Glomerular visceral epithelial cell (primary cell): ENCODE results near the gene KCNMB1.
"Not testable (repeated sequence)": the region's sequence is repeated elsewhere in the genome, so short reads cannot be mapped to it uniquely, and the experiment has no call there.

Experiments
- DNase-seq: peaks from one replicate; pipeline ENCODE4 v3.0.0-alpha.2; 2016; ENCODE audit errors: extremely low spot score

KCNMB1 gene

GRCh38 chr5:170376526-170376925 lies 12.6 kb downstream of the KCNMB1 start:
- DNase-seq, result not testable (repeated sequence)

- no peak for DNase-seq
Measured at GRCh38 chr5:170375283-170375682, 13.9 kb downstream of the KCNMB1 start.

- no peak for DNase-seq
Measured at GRCh38 chr5:170372971-170373370, 16.2 kb downstream of the KCNMB1 start.

GRCh38 chr5:170368586-170368985 lies 20.6 kb downstream of the KCNMB1 start:
- no peak for DNase-seq

GRCh38 chr5:170366276-170366675 lies 22.9 kb downstream of the KCNMB1 start:
- no peak for DNase-seq

- DNase-seq, result no peak
Measured at GRCh38 chr5:170365831-170366230, 23.3 kb downstream of the KCNMB1 start.

- DNase-seq, result no peak
Measured at GRCh38 chr5:170365011-170365410, 24.2 kb downstream of the KCNMB1 start.

GRCh38 chr5:170363671-170364070 lies 25.5 kb downstream of the KCNMB1 start:
- no peak for DNase-seq

- DNase-seq, result no peak
Measured at GRCh38 chr5:170362656-170363055, 26.5 kb downstream of the KCNMB1 start.

- no peak for DNase-seq
Measured at GRCh38 chr5:170362102-170362501, 27.1 kb downstream of the KCNMB1 start.

- DNase-seq, result no peak
Measured at GRCh38 chr5:170361616-170362015, 27.6 kb downstream of the KCNMB1 start.

GRCh38 chr5:170361116-170361515 lies 28.1 kb downstream of the KCNMB1 start:
- no peak for DNase-seq

- no peak for DNase-seq
Measured at GRCh38 chr5:170360709-170361108, 28.5 kb downstream of the KCNMB1 start.

- DNase-seq, result no peak
Measured at GRCh38 chr5:170357955-170358444, 31.2 kb downstream of the KCNMB1 start.

GRCh38 chr5:170355601-170356098 lies 33.5 kb downstream of the KCNMB1 start:
- no peak for DNase-seq

GRCh38 chr5:170353961-170354360 lies 35.2 kb downstream of the KCNMB1 start:
- no peak for DNase-seq

GRCh38 chr5:170353011-170353761 lies 36.0 kb downstream of the KCNMB1 start:
- no peak for DNase-seq

- DNase-seq, result no peak
Measured at GRCh38 chr5:170348137-170348633, 41.0 kb downstream of the KCNMB1 start.

- DNase-seq, result no peak
Measured at GRCh38 chr5:170347022-170347567, 42.1 kb downstream of the KCNMB1 start.

- no peak for DNase-seq
Measured at GRCh38 chr5:170345971-170346370, 43.2 kb downstream of the KCNMB1 start.

- DNase-seq, result no peak
Measured at GRCh38 chr5:170343177-170343576, 46.0 kb downstream of the KCNMB1 start.

- no peak for DNase-seq
Measured at GRCh38 chr5:170342153-170342725, 46.9 kb downstream of the KCNMB1 start.

GRCh38 chr5:170341545-170341944 lies 47.6 kb downstream of the KCNMB1 start:
- no peak for DNase-seq
